Mesothelial cell of epicardium (in vitro differentiated cells): ENCODE measurements around the gene KLF13. TPM values are rescaled to one million over a fixed set of nuclear protein-coding genes. Genes with fewer than 3 reads are reported as not detected.
"Not testable (repeated sequence)": the region's sequence is repeated elsewhere in the genome, so short reads cannot be mapped to it uniquely, and the experiment has no call there.

Source experiments
- DNase-seq, 2 experiments: peaks; one replicate each; pipeline ENCODE4 v3.0.0; 2021; ENCODE audit warnings: low spot score in 2 of 2; ENCODE audit not compliant: unreplicated experiment in 2 of 2
- H3K27ac Mint-ChIP-seq: 2 replicates; pipeline ENCODE4 v1.8.0; 2021; ENCODE audit warnings: mixed read lengths
- H3K27me3 Mint-ChIP-seq: 2 replicates; pipeline ENCODE4 v1.8.0; 2021; ENCODE audit warnings: low read depth, mixed read lengths
- H3K36me3 Mint-ChIP-seq: 2 replicates; pipeline ENCODE4 v1.8.0; 2021; ENCODE audit warnings: mixed read lengths
- H3K4me1 Mint-ChIP-seq: 2 replicates; pipeline ENCODE4 v1.8.0; 2021; ENCODE audit warnings: mixed read lengths
- H3K4me3 Mint-ChIP-seq: 2 replicates; pipeline ENCODE4 v1.8.0; 2021; ENCODE audit warnings: mild to moderate bottlenecking, moderate library complexity, mixed read lengths
- H3K9me3 Mint-ChIP-seq: 2 replicates; pipeline ENCODE4 v1.8.0; 2021; ENCODE audit warnings: mixed read lengths
- total RNA-seq: library from RNA; stranded (reverse); gene quantifications from 3 replicates; pipeline ENCODE4 v1.2.1, GENCODE V29; 2021
- TF ChIP-seq, protein P1 (sequence below): fragments of 200-600 bp; sonication (generic); IDR thresholded peaks from one replicate; pipeline ENCODE4 v1.5.0; 2021; ENCODE audit warnings: antibody characterized with exemption; ENCODE audit not compliant: unreplicated experiment

KLF13 gene
- total RNA-seq, 1 donor from 2014 or later: 28.1 TPM

DNA sequence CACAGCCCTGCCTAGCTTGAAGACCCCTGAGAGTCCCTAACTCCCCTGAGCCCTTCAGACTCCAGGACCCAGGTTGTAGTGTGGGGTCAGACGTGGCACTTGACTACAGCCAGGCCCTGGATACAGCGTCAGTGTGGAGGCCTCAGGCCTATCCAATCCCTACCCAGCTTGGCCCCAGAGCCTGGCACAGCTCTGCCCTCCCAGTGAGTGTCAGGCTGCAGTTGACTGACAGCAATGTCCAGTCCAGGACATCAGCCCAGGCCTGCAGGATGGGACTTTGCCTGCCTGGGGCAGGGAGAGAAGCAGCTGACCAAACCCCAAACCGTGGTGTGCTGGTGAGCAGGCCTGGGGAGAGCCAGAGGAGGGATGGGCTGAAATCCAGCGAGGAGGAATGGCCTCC is 27.3 kb downstream of the KLF13 start:
- TF ChIP-seq, protein P1, sequence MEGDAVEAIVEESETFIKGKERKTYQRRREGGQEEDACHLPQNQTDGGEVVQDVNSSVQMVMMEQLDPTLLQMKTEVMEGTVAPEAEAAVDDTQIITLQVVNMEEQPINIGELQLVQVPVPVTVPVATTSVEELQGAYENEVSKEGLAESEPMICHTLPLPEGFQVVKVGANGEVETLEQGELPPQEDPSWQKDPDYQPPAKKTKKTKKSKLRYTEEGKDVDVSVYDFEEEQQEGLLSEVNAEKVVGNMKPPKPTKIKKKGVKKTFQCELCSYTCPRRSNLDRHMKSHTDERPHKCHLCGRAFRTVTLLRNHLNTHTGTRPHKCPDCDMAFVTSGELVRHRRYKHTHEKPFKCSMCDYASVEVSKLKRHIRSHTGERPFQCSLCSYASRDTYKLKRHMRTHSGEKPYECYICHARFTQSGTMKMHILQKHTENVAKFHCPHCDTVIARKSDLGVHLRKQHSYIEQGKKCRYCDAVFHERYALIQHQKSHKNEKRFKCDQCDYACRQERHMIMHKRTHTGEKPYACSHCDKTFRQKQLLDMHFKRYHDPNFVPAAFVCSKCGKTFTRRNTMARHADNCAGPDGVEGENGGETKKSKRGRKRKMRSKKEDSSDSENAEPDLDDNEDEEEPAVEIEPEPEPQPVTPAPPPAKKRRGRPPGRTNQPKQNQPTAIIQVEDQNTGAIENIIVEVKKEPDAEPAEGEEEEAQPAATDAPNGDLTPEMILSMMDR: no peak
- H3K4me1 Mint-ChIP-seq: peaks cover 25% of the 10 kb centered on the region
- no peak for DNase-seq
- H3K36me3 Mint-ChIP-seq: no peaks in the 10 kb centered on the region
- H3K9me3 Mint-ChIP-seq: no peaks in the 10 kb centered on the region
- H3K4me3 Mint-ChIP-seq: no peak overlapping the region
- H3K27ac Mint-ChIP-seq: no peak overlapping the region
- H3K27me3 Mint-ChIP-seq: no peaks in the 10 kb centered on the region

DNA sequence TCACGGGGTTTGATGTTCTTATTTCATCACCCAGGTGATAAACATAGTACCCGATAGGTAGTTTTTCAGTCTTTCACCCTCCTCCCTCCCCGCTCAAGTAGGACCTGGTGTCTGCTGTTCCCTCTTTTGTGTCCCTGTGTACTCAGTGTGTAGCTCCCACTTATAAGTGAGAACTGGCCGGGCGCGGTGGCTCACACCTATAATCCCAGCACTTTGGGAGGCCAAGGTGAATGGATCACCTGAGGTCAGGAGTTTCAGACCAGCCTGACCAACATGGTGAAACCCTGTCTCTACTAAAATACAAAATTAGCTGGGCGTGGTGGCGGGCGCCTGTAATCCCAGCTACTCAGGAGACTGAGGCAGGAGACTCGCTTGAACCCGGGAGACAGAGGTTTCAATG is 29.5 kb downstream of the KLF13 start:
- H3K4me1 Mint-ChIP-seq: peaks cover 24% of the 10 kb centered on the region
- H3K27me3 Mint-ChIP-seq, H3K36me3 Mint-ChIP-seq, H3K27ac Mint-ChIP-seq, H3K4me3 Mint-ChIP-seq, H3K9me3 Mint-ChIP-seq, DNase-seq: not testable (repeated sequence)

DNA sequence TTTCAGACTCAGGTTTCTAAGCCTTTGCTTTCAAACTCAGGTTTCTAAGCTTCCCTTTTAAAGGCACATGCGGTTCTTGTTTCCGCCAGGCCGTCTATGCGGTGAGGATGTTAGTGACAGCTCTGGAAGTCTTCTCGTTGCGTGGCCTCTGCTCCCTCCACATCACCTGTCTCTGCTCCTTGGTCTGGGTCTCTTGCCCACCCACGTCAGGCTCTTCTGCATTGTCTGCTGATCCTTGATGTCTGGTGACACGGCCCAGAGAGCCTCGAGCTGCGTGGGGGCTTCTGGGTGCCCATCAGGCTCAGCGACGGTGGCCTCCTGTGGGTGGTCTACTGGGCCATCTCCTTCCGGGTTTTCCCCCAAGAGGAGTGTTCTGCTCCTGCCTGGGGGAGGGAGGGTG is 30.5 kb downstream of the KLF13 start:
- no peaks in the 10 kb centered on the region for H3K9me3 Mint-ChIP-seq
- H3K27me3 Mint-ChIP-seq: no peaks in the 10 kb centered on the region
- H3K4me1 Mint-ChIP-seq: peaks cover 24% of the 10 kb centered on the region
- H3K4me3 Mint-ChIP-seq: no peak overlapping the region
- no peak for DNase-seq
- TF ChIP-seq, protein P1: no peak
- no peaks in the 10 kb centered on the region for H3K36me3 Mint-ChIP-seq
- H3K27ac Mint-ChIP-seq: no peak overlapping the region

DNA sequence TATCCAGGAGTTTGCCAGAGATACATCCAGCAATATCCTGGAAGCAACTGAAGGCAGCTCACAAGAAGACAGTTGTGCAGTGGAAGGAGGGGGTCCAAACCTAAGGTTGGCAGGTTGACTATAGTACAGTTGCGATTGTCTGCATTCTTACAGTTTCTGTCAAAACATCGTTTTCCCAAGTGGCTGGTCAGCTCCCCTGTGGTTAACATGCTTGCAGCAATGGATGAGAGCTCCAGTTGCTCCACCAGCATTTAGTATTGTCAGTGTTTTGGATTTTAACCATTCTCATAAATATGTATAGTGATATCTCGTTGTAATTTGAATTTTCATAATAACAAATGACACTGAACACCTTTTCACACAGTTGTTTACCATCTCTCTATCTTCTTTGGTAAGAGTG is 31.5 kb downstream of the KLF13 start:
- H3K9me3 Mint-ChIP-seq: no peaks in the 10 kb centered on the region
- H3K27me3 Mint-ChIP-seq: no peaks in the 10 kb centered on the region
- H3K4me1 Mint-ChIP-seq: peaks cover 22% of the 10 kb centered on the region
- no peak overlapping the region for H3K4me3 Mint-ChIP-seq
- H3K27ac Mint-ChIP-seq: no peak overlapping the region
- no peak for DNase-seq
- TF ChIP-seq, protein P1: no peak
- H3K36me3 Mint-ChIP-seq: no peaks in the 10 kb centered on the region

DNA sequence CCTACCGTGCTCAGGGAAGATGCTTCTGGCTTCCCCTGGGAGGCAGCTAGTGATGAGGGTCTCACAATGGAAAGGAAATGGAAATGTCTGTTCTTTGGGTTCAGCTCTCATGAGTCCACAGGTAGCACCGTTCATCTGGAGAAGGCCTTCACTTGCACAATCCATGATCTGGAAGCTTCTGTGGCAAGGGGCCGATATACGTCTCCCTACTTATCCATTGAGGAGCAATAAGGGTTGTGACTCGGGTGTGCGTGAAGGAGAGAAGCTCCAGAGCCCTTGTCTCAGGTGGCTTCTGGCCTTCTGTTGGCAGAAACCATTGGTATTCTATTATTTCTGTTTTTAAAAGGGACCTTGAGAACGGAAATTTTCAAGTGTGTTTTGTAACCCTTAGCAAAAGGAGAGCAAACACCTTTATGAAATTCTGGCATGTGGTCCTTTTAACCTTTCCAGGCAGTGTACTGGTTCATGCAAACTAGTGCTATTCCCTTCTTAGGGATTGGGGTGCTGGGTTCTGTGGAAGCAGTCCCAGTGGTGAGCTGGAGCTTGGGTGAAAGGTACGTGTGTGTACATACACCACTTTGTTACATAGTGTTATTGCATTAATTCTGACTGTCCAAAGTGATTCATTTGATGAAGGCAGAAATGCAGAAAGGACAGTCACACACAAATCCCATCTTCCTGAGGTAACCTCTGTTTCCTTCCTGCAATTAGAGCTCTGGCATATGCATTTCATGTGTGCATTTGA is 32.5 kb downstream of the KLF13 start:
- Mint-ChIP-seq H3K4me3 (no peak overlapping the region), H3K27me3 (no peaks in the 10 kb centered on the region), H3K4me1 (peaks cover 19% of the 10 kb centered on the region), H3K27ac (no peak overlapping the region), H3K36me3 (no peaks in the 10 kb centered on the region), H3K9me3 (no peaks in the 10 kb centered on the region)
- TF ChIP-seq, protein P1: no peak
- no peak for DNase-seq

DNA sequence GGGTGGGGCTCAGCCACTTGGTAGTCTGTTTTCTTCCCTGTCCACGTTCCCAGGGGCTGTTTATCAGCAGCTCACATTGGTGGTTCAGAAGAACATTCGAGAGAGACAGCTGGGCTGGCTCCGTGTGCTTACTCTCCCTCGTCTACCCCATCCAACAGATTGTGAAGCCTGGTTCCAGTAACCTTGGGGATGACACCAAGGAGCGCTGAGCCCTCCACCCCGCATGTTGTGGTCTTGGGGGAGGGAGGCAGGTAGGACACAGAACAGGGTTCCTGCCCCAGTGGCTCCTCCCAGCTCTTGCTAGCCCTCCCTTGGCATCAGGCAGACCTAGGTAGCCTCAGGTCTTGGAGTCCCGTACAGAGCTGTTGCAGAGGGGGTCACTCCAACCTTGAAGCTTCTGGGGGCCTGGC is 33.1 kb downstream of the KLF13 start:
- peaks cover 22% of the 10 kb centered on the region for H3K4me1 Mint-ChIP-seq

More for the DNA sequence above, 33.1 kb downstream of the KLF13 start:
- DNase-seq: no peak
- TF ChIP-seq, protein P1: no peak
- H3K27me3 Mint-ChIP-seq: no peaks in the 10 kb centered on the region
- no peaks in the 10 kb centered on the region for H3K36me3 Mint-ChIP-seq
- no peaks in the 10 kb centered on the region for H3K9me3 Mint-ChIP-seq
- no peak overlapping the region for H3K27ac Mint-ChIP-seq
- H3K4me3 Mint-ChIP-seq: no peak overlapping the region
